ENCODE results near the gene WFIKKN2.

- TF ChIP-seq, protein P1, sequence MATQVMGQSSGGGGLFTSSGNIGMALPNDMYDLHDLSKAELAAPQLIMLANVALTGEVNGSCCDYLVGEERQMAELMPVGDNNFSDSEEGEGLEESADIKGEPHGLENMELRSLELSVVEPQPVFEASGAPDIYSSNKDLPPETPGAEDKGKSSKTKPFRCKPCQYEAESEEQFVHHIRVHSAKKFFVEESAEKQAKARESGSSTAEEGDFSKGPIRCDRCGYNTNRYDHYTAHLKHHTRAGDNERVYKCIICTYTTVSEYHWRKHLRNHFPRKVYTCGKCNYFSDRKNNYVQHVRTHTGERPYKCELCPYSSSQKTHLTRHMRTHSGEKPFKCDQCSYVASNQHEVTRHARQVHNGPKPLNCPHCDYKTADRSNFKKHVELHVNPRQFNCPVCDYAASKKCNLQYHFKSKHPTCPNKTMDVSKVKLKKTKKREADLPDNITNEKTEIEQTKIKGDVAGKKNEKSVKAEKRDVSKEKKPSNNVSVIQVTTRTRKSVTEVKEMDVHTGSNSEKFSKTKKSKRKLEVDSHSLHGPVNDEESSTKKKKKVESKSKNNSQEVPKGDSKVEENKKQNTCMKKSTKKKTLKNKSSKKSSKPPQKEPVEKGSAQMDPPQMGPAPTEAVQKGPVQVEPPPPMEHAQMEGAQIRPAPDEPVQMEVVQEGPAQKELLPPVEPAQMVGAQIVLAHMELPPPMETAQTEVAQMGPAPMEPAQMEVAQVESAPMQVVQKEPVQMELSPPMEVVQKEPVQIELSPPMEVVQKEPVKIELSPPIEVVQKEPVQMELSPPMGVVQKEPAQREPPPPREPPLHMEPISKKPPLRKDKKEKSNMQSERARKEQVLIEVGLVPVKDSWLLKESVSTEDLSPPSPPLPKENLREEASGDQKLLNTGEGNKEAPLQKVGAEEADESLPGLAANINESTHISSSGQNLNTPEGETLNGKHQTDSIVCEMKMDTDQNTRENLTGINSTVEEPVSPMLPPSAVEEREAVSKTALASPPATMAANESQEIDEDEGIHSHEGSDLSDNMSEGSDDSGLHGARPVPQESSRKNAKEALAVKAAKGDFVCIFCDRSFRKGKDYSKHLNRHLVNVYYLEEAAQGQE (IDR thresholded peaks at IDR 0.05; ENCODE audit: low read depth), result no peak
- TF ChIP-seq TCF12 (IDR thresholded peaks at IDR 0.05; ENCODE audit: low read depth) (no peak), EP300 (IDR thresholded peaks at IDR 0.05; ENCODE audit: borderline replicate concordance) (no peak)
Measured at GRCh38 chr17:50875074-50875473, 39.7 kb downstream of the WFIKKN2 start.
